GM13976 (cell line): ENCODE results near the gene KCP.

Experiments used
- DNase-seq: peaks from one replicate; pipeline ENCODE4 v3.0.0; 2012; ENCODE audit warnings: low spot score
- in situ Hi-C: fragments of 300-500 bp; cut with MboI; formaldehyde crosslinking; loops from one replicate; pipeline ENCODE4 v1.12.0; 2022; ENCODE audit warnings: low sequenced_read_pairs, mixed read lengths, inconsistent platforms; ENCODE audit not compliant: unreplicated experiment
- TF ChIP-seq, protein P1 (sequence below): IDR thresholded peaks from 2 replicates; pipeline ENCODE4 v1.5.1; 2012; ENCODE audit warnings: borderline replicate concordance, mild to moderate bottlenecking; ENCODE audit not compliant: insufficient read depth; ENCODE audit errors: extremely low read depth, missing control alignments, control extremely low read depth

Gene KCP

DNA sequence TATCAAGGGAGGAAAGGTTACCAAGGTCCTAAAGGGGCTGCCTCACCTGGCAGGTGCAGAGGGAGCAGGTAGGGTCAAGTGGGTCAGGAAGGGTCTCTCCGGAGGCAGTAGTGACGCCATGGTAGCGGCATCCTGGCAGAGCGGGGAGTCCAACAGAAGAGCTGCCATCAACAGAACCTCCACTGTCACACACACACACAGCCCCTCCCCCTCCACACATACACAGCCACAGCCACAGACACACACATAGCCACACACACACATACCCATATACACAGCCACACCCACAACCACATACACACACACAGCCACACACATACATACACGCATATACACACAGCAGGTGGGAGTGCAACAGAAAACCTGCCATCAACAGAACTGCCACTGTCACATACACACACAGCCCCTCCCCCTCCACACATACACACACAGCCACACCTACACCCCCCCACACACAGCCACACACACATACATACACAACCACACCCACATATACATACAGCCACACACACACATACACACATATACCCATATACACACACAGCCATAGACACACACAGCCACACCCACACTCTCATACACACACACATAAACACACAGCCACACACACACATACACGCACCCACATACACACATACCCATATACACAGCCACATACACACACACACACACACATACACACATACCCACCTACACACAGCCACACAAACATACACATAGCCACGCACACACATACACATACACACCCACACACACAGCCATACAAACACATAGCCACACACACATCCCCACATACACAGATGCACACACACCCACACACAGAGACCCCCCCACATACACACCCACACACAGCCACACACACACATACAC lies 23.1 kb downstream of the KCP start:
- DNase-seq: no peak
- in situ Hi-C loops: no loop called here
- TF ChIP-seq, protein P1, sequence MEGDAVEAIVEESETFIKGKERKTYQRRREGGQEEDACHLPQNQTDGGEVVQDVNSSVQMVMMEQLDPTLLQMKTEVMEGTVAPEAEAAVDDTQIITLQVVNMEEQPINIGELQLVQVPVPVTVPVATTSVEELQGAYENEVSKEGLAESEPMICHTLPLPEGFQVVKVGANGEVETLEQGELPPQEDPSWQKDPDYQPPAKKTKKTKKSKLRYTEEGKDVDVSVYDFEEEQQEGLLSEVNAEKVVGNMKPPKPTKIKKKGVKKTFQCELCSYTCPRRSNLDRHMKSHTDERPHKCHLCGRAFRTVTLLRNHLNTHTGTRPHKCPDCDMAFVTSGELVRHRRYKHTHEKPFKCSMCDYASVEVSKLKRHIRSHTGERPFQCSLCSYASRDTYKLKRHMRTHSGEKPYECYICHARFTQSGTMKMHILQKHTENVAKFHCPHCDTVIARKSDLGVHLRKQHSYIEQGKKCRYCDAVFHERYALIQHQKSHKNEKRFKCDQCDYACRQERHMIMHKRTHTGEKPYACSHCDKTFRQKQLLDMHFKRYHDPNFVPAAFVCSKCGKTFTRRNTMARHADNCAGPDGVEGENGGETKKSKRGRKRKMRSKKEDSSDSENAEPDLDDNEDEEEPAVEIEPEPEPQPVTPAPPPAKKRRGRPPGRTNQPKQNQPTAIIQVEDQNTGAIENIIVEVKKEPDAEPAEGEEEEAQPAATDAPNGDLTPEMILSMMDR: no peak

DNA sequence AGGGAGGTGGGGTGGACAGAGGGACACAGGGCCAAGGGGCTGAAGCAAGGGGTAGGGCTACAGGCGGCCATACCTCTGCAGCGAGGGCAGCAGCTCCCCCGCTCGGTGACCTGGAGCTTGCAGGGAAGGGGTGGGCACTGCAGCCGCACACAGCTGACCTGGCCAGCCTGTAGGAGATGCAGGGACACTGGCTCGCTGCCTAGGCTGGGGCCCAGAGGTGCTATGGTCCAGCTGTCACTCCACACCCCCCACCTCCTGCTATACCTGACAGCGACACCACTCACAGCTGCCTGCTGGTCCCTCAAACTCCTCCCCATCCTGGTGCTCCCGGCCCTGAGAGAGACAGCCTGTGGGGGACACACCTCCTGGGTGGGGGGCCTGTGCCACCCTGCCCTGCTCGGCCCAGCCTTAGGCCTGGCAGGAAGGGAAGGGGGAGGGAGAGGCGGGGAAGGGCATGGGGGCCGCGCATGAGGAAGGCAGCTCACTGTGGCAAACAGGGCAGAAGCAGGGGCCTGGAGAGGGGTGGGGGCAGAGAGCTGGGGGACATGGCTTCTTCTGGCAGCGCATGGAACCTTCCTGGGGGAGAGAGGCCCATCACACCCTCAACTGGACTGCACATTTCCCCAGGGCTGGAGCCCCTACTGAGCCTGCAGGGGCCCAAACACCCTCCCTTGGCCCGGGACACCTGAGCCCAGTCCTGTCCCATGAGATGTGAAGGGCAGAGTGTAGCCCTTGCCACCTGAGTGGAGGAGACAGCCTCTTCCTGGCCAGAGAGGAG lies 23.9 kb downstream of the KCP start:
- TF ChIP-seq, protein P1: no peak
- DNase-seq: no peak
- in situ Hi-C loops: no loop called here

DNA sequence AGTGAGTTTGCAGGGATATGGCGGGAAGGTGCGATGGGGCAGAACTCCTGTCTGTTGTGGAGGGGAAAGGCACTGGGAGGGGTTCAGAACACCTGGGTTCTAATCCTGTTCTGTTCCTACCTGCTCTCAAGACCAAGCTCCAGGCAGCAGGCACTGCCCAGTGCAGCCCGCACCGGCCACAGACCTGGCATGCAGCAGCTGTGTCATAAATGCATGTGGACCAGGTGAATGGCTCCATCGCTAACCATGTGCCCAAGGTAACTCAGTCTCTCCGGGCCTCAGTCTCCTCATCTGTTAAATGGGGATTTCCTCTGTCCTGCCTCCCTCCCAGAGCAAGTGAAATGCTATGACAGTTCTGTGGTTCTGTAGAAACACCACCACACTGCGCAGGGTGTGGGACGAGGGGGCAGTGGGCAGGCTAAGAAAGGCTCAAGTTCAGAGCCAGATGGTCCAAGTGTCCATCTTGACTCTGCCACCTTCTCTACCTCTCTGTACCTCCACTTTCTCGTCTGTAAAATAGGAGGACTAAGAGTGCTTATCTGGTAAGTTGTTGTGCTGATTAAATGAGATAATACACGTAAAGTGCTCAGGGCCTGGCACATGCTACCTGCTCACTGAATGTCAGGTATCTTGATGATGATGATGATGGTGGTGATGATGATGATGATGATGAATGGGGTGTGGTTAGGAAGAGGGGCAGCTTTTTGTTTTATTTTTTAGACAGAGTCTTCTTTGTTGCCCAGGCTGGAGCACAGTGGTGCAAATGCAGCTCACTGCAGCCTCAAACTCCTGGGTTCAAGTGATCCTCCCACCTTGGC lies 24.9 kb downstream of the KCP start:
- in situ Hi-C loops: no loop called here
- no peak for DNase-seq
- TF ChIP-seq, protein P1: no peak

DNA sequence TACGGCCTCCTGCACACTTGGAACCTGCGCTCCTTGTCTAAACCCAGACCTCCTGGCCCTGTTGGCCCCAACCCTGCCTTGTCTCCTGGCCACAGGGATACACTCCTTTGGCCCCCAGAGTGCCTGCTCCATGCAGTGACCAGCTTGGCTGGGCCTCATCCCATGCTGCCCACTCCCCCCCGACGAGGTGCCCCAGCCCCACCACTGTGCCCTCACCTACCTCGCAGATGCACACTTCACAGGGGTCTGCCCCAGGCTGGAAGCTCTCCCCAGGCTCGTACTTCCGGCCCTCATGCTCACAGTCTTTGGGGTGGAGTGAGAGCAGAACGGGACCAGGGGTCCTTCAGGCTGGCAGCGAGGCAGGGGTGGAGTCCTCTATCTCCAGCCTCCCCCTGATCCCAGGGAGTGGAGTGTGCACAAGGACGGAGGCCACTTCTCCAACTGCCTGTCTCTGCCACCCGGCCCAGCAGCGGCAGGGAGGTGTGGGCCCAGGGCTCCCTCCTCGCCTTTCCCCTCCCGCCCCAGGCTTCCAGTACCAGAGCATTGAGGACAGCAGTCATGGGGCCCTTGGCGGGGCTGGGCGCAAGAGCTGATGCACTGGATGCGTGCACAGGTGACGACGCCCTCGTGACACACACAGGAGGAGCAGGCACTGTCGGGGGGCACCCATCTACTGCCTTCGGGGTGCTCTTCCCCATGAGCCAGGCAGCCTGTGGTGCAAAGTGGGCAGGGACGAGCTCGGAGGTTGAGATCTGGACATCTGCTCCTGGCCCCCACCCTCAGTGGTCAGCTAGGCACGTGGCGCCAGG lies 25.7 kb downstream of the KCP start:
- TF ChIP-seq, protein P1: no peak
- in situ Hi-C loops: no loop called here
- no peak for DNase-seq

GRCh38 chr7:128883622-128884448 lies 26.7 kb downstream of the KCP start:
- TF ChIP-seq, protein P1: peak; percentile 95
- peak; percentile 95 for DNase-seq
- in situ Hi-C loops: no loop called here
